A673 (cell line): ENCODE data around the gene OR10H1. TPM values are rescaled to one million over a fixed set of nuclear protein-coding genes. Genes with fewer than 3 reads are reported as not detected.

ENCODE experiments used
- BruUV-seq: library from RNA; stranded (reverse); fragments of 400-500 nt; replicated peaks from 2 replicates; lab custom pipeline; 2021; lab: Mats Ljungman, UMichigan
- CTCF ChIA-PET: fragments of 300-600 bp; sonication (Branson Sonifier 250); formaldehyde crosslinking; loops from one replicate; lab custom pipeline; 2022; ENCODE audit warnings: antibody characterized with exemption; lab: Charles Lee
- POLR2A ChIA-PET: fragments of 300-600 bp; sonication (Branson Sonifier 250); formaldehyde crosslinking; loops from one replicate; lab custom pipeline; 2022; ENCODE audit warnings: antibody characterized with exemption; ENCODE audit not compliant: low non-redundant PET; lab: Charles Lee
- DNase-seq: peaks from one replicate; pipeline ENCODE4 v3.0.0-alpha.2; 2015; ENCODE audit warnings: low spot score
- H3K27ac ChIP-seq: fragments of 200-600 bp; sonication (generic); 2 replicates; pipeline ENCODE4 v1.5.1; 2016; ENCODE audit warnings: mixed run types, low read depth, mild to moderate bottlenecking, mixed read lengths, antibody characterized with exemption, low read length; ENCODE audit not compliant: poor library complexity, severe bottlenecking
- H3K27me3 ChIP-seq: fragments of 200-600 bp; sonication (generic); replicated peaks from 2 replicates; pipeline ENCODE4 v1.6.1; 2017; ENCODE audit warnings: mixed run types, low read depth, mild to moderate bottlenecking, mixed read lengths, antibody characterized with exemption, low read length; ENCODE audit not compliant: insufficient read depth, poor library complexity
- H3K36me3 ChIP-seq: fragments of 200-600 bp; sonication (generic); 2 replicates; pipeline ENCODE4 v1.6.1; 2016; ENCODE audit warnings: mixed run types, mild to moderate bottlenecking, mixed read lengths, antibody characterized with exemption, low read length; ENCODE audit not compliant: insufficient read depth, poor library complexity, severe bottlenecking
- H3K4me1 ChIP-seq: fragments of 200-600 bp; sonication (generic); 2 replicates; pipeline ENCODE4 v1.6.1; 2017; ENCODE audit warnings: mixed run types, mild to moderate bottlenecking, mixed read lengths, antibody characterized with exemption, low read length; ENCODE audit not compliant: insufficient read depth, poor library complexity, severe bottlenecking
- H3K4me3 ChIP-seq: fragments of 200-600 bp; sonication (generic); 2 replicates; pipeline ENCODE4 v1.5.1; 2016; ENCODE audit warnings: low read depth, mixed run types, mild to moderate bottlenecking, mixed read lengths, low read length; ENCODE audit not compliant: poor library complexity, severe bottlenecking
- H3K9me3 ChIP-seq: fragments of 200-600 bp; sonication (generic); 2 replicates; pipeline ENCODE4 v1.6.1; 2016; ENCODE audit warnings: mixed run types, low read depth, mild to moderate bottlenecking, mixed read lengths, antibody characterized with exemption, low read length; ENCODE audit not compliant: poor library complexity, severe bottlenecking
- CTCF ChIP-seq: fragments of 300-800, 200-600 bp; sonication (generic); conservative IDR thresholded peaks from 2 replicates; pipeline ENCODE4 v1.5.1; 2017; ENCODE audit warnings: low read depth, mild to moderate bottlenecking, antibody characterized with exemption, low read length, moderate library complexity, mixed read lengths
- EZH2 ChIP-seq: fragments of 200-600 bp; sonication (generic); IDR thresholded peaks from 2 replicates; pipeline ENCODE4 v1.6.1; 2017; ENCODE audit warnings: borderline replicate concordance, low read depth, mild to moderate bottlenecking, mixed read lengths, antibody characterized with exemption, low read length; ENCODE audit not compliant: poor library complexity, severe bottlenecking
- intact Hi-C: fragments of 100-400 bp; cut with micrococcal nuclease; formaldehyde crosslinking; loops from one replicate; pipeline ENCODE4 v1.10.0; 2022; ENCODE audit not compliant: unreplicated experiment
- total RNA-seq: library from RNA; stranded (reverse); gene quantifications from 2 replicates; pipeline ENCODE4 v1.2.3, GENCODE V29; 2021

Gene OR10H1
- total RNA-seq, 1 experiment from 2014 or later, result not detected

GRCh38 chr19:15862444-15862843 is 47.0 kb upstream of the OR10H1 start:
- ChIA-PET POLR2A (no interaction called here), CTCF (no interaction called here)
- no peak overlapping the region for H3K4me3 ChIP-seq
- intact Hi-C loops, result no loop called here
- H3K4me1 ChIP-seq, result no peaks in the 10 kb centered on the region
- no peaks in the 10 kb centered on the region for H3K9me3 ChIP-seq
- TF ChIP-seq EZH2, result no peak
- no peak for TF ChIP-seq CTCF
- no peak overlapping the region for H3K27ac ChIP-seq
- BruUV-seq, result no TSS peak
- no peak for DNase-seq
- H3K36me3 ChIP-seq, result no peaks in the 10 kb centered on the region
- peaks cover 4% of the 10 kb centered on the region for H3K27me3 ChIP-seq

- no peak for TF ChIP-seq CTCF
- no peak for TF ChIP-seq EZH2
- no peak overlapping the region for H3K27ac ChIP-seq
- H3K4me3 ChIP-seq, result no peak overlapping the region
- intact Hi-C loops, result no loop called here
- POLR2A ChIA-PET, result no interaction called here
- no peaks in the 10 kb centered on the region for H3K9me3 ChIP-seq
- CTCF ChIA-PET, result no interaction called here
- DNase-seq, result no peak
- BruUV-seq, result no TSS peak
- H3K4me1 ChIP-seq, result no peaks in the 10 kb centered on the region
- H3K27me3 ChIP-seq, result no peaks in the 10 kb centered on the region
- H3K36me3 ChIP-seq, result no peaks in the 10 kb centered on the region
These were observed 45.1 kb upstream of the OR10H1 start for GRCh38 chr19:15860522-15860921.

- H3K27me3 ChIP-seq, result no peaks in the 10 kb centered on the region
- POLR2A ChIA-PET, result no interaction called here
- TF ChIP-seq EZH2 (no peak), CTCF (no peak)
- BruUV-seq, result no TSS peak
- intact Hi-C loops, result no loop called here
- H3K4me1 ChIP-seq, result no peaks in the 10 kb centered on the region
- H3K9me3 ChIP-seq, result no peaks in the 10 kb centered on the region
- H3K27ac ChIP-seq, result no peak overlapping the region
- DNase-seq, result no peak
- H3K4me3 ChIP-seq, result no peak overlapping the region
- H3K36me3 ChIP-seq, result no peaks in the 10 kb centered on the region
- CTCF ChIA-PET, result no interaction called here
These were observed 43.7 kb upstream of the OR10H1 start for GRCh38 chr19:15859187-15859586.
